ENCODE results near the gene PRKCH.

PRKCH gene

DNA sequence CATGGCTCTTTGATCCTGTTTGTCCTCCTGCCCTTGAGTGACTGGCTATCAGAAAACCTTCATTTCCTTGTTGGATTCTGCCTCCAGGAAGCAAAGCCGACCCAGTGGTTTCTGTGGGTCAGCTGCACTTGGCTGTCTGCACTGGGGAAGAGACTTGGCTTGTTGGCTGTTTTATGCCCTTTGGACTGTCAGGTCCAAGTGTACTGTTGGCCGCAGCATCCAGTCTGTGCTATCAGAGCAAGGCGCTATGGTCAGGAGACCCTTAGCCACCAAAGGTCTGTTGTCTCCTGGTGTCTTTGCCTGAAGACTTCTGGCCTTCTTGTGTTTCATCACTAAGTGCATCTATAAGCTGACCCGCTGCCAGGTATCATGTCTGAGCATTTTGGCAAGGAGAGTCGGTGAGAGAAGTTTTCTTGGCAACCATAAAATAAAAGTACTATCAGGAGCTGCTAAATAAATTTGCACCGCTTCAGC is 196.6 kb downstream of the PRKCH start:
- TF ChIP-seq, protein P1, sequence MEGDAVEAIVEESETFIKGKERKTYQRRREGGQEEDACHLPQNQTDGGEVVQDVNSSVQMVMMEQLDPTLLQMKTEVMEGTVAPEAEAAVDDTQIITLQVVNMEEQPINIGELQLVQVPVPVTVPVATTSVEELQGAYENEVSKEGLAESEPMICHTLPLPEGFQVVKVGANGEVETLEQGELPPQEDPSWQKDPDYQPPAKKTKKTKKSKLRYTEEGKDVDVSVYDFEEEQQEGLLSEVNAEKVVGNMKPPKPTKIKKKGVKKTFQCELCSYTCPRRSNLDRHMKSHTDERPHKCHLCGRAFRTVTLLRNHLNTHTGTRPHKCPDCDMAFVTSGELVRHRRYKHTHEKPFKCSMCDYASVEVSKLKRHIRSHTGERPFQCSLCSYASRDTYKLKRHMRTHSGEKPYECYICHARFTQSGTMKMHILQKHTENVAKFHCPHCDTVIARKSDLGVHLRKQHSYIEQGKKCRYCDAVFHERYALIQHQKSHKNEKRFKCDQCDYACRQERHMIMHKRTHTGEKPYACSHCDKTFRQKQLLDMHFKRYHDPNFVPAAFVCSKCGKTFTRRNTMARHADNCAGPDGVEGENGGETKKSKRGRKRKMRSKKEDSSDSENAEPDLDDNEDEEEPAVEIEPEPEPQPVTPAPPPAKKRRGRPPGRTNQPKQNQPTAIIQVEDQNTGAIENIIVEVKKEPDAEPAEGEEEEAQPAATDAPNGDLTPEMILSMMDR (IDR thresholded peaks at IDR 0.05), result no peak
- no peak for TF ChIP-seq ZFX (IDR thresholded peaks at IDR 0.05; ENCODE audit: borderline replicate concordance)
- H3K27ac ChIP-seq, result no peak overlapping the region

DNA sequence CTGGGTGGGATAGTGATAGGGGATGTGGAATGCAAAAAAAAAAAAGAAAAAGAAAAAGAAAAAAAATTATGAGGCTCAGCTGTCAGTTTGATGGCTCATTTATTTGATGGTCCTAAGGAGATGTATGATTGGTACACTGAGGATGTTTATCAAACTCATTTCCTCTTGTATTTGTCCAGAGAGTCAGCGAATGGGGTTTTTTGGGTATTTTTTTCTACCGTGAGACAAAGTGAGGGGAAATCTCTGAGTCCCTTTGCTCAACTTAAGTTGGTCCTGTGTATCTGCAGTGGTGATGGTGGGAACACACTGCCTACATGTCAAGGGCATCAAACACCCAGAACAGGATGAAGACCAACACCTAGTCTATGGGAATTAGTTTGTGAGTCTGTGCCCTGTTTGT is 197.0 kb downstream of the PRKCH start:
- H3K27ac ChIP-seq, result no peak overlapping the region
- TF ChIP-seq, protein P1 (IDR thresholded peaks at IDR 0.05), result no peak
- TF ChIP-seq ZFX (IDR thresholded peaks at IDR 0.05; ENCODE audit: borderline replicate concordance), result no peak

DNA sequence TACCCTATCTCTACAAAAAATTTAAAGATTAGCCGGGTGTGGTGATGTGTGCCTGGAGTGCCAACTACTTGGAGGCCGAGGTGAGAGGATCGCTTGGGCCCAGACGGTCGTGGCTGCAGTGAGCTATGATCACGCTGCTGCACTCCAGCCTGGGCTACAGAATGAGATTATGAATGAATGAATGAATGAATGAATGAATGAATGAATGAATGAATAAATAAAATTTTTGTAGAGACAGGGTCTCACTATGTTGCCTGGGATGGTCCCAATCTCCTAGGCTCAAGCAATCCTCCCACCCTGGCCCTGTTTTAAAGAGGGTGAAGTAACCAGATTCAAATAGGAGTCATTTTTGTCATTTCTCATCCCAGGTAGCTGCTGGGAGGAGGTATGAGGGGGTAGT is 197.7 kb downstream of the PRKCH start:
- no peak overlapping the region for H3K27ac ChIP-seq

DNA sequence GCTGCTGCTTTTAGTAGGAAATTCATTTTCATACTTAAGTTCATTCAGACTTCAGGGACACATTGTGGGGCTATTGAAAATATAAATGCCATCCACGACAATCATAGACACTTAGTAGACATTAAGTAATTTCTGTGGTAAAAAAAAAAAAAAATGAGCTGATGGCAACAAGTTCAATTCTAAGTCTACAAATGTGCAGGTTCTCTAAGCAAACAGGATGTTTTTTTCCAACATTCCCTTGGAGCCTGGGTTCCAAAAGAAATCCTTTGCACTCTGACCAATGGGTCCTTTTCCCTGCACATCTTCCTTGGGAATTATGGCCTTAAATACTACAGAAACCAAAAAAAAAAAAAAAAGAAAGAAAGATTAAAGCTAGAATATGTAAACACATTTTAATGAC is 198.4 kb downstream of the PRKCH start:
- H3K27ac ChIP-seq, result no peak overlapping the region
- TF ChIP-seq, protein P1 (IDR thresholded peaks at IDR 0.05), result no peak
- no peak for TF ChIP-seq ZFX (IDR thresholded peaks at IDR 0.05; ENCODE audit: borderline replicate concordance)

More for the DNA sequence above, 197.7 kb downstream of the PRKCH start:
- TF ChIP-seq ZFX (IDR thresholded peaks at IDR 0.05; ENCODE audit: borderline replicate concordance), result no peak
- TF ChIP-seq, protein P1 (IDR thresholded peaks at IDR 0.05), result no peak

DNA sequence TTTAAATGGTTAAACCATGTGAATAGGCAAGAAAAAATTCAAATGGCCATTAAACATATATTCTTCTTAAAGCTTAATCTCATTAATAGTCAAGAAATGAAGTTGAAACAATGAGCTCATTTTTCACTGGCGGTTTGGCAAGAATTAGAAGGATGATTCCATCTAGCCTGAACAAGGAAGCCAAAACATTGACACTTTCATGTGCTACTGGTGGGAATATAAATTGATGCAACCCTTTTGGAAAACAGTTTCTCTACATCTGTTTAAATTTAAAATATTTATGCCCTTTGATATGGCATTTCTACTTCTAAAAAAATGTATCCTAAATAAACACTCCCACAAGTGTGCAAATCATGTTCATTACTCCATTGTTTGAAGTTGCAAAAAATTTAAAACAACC is 199.2 kb downstream of the PRKCH start:
- TF ChIP-seq, protein P1 (IDR thresholded peaks at IDR 0.05), result no peak
- no peak for TF ChIP-seq ZFX (IDR thresholded peaks at IDR 0.05; ENCODE audit: borderline replicate concordance)
- H3K27ac ChIP-seq, result no peak overlapping the region

DNA sequence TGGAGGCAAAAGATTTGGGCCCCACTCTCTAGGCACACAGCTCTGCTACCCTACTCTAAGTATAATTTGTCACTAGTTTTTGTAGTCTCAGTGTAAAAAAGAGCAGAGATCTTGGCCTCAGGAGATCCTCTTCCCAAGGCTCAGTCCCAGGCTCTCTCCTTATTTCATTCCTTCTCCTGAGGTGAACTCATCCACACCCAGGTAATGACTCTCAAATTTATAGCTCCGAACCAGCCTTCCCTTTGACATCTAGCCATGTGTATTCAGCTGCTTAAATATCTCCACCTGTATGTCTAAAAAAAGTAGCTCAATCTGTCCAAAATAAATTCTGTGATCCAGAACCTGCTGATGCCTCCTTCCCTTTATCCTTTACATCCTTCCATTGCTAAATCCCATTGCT is 200.4 kb downstream of the PRKCH start:
- no peak overlapping the region for H3K27ac ChIP-seq
- TF ChIP-seq ZFX (IDR thresholded peaks at IDR 0.05; ENCODE audit: borderline replicate concordance), result no peak
- TF ChIP-seq, protein P1 (IDR thresholded peaks at IDR 0.05), result no peak

DNA sequence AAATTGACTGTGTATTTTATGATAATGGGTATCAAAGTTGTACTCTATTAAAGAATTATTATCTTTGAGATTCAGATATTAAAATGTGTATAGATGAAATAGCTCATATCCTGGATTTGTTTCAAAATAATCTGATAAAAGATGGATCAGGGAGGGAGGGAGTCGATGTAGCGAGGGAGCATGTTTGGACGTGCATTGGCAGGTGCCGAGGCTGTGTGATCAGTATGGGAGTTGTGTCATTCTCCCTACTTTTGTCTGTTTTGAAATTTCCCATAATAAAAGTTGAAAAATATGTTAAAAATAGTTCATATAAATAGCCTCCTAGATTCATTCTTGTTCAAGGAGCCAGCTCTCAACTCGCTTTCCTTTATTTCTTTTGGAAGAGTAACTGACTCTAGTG is 202.4 kb downstream of the PRKCH start:
- H3K27ac ChIP-seq, result no peak overlapping the region
- TF ChIP-seq, protein P1 (IDR thresholded peaks at IDR 0.05), result no peak
- TF ChIP-seq ZFX (IDR thresholded peaks at IDR 0.05; ENCODE audit: borderline replicate concordance), result no peak

All from 22Rv1 (cell line).